ENCODE measurements around the gene BRF1.

BRF1 gene

DNA sequence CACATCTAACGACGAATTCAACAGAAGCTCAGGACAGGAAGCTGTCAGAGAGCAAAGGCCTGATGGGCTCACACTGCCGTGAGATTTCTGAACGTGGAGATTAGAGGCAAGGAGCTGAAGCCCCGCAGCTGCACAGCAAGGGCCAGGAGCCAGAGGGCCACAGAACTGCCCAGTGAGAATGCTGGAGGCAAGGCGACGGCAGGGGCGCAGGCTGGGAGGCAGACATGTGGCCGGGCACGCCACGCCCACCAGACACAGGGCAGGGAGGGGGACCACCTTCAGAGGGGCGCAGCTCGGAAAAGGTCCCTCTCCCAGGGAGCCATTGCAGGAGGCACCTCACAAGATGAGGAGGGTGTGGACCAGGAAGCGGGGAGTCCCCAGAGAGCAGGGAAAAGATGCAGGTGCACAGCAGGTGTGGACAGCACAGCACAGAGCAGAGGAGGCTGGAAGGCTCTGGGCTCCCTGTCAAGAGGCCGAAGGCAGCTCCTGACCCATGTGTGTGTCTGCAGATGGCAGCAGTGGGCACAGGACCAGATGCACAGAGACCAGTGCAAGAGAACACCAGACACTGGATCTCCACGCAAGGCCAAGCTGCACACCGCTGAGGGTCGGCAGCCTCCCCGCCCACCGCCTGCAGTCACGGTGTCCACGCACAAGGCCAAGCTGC, 29.4 kb downstream of the BRF1 start:
- no peak for DNase-seq (ENCODE audit: low read depth)
- no peak overlapping the region for H3K4me3 ChIP-seq (ENCODE audit: control insufficient read depth, low read depth, low read length)
- TF ChIP-seq, protein P1, sequence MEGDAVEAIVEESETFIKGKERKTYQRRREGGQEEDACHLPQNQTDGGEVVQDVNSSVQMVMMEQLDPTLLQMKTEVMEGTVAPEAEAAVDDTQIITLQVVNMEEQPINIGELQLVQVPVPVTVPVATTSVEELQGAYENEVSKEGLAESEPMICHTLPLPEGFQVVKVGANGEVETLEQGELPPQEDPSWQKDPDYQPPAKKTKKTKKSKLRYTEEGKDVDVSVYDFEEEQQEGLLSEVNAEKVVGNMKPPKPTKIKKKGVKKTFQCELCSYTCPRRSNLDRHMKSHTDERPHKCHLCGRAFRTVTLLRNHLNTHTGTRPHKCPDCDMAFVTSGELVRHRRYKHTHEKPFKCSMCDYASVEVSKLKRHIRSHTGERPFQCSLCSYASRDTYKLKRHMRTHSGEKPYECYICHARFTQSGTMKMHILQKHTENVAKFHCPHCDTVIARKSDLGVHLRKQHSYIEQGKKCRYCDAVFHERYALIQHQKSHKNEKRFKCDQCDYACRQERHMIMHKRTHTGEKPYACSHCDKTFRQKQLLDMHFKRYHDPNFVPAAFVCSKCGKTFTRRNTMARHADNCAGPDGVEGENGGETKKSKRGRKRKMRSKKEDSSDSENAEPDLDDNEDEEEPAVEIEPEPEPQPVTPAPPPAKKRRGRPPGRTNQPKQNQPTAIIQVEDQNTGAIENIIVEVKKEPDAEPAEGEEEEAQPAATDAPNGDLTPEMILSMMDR (conservative IDR thresholded peaks at IDR 0.05; ENCODE audit: control insufficient read depth, insufficient read depth, low read depth, low read length): no peak

DNA sequence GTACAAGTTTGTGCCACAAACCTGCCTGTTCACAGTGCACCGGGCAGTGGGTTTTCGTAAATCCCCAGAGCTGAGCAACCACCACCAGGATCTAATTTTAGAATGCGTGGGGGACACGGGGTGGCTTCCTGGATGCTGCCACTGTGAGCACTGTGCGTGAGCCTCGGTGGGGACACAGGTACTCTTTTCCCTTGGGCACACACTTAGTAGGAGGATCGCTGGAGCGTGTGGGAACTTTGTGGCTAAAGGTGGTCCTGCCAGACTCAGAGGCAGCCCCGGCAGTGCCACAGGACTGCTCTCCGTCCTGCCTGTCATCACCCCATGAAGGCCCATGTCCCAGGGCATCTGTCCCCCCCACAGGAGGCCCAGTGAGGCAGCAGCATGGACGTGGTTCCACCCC, 31.4 kb downstream of the BRF1 start:
- no peak for DNase-seq (ENCODE audit: low read depth)
- no peak overlapping the region for H3K4me3 ChIP-seq (ENCODE audit: control insufficient read depth, low read depth, low read length)
- TF ChIP-seq, protein P1 (conservative IDR thresholded peaks at IDR 0.05; ENCODE audit: control insufficient read depth, insufficient read depth, low read depth, low read length): no peak

DNA sequence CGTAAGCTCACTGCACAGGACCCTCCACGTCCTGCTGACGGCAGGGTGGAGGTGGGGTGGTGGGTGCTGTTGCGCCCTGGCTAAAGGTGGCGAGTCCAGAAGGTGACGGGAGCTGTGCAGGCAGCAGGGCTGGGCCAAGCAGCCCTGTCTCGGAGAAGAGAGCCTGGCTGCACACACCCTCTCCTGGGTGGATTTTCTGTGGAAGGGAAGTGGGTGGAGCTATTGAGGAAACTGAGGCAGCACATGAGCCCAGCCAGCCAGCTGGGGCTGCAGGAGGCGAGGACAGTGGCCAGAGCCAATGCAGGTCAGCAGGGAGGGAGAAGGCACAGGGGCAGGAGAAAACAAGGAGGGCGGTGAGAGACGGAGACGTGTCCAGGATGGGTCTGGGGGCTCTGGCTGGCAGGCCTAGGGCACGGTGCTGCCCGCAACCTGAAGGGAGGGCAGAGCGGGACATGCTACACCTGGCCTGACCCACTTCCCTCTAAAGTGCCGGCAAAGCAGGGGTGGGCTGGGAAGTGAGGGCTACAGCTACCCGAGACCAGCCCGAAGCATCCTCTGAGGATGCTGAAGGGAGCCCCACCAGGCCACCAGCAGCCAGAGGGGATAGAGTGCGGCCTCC, 32.0 kb downstream of the BRF1 start:
- no peak for DNase-seq (ENCODE audit: low read depth)
- TF ChIP-seq, protein P1 (conservative IDR thresholded peaks at IDR 0.05; ENCODE audit: control insufficient read depth, insufficient read depth, low read depth, low read length): no peak
- H3K4me3 ChIP-seq (ENCODE audit: control insufficient read depth, low read depth, low read length): no peak overlapping the region

DNA sequence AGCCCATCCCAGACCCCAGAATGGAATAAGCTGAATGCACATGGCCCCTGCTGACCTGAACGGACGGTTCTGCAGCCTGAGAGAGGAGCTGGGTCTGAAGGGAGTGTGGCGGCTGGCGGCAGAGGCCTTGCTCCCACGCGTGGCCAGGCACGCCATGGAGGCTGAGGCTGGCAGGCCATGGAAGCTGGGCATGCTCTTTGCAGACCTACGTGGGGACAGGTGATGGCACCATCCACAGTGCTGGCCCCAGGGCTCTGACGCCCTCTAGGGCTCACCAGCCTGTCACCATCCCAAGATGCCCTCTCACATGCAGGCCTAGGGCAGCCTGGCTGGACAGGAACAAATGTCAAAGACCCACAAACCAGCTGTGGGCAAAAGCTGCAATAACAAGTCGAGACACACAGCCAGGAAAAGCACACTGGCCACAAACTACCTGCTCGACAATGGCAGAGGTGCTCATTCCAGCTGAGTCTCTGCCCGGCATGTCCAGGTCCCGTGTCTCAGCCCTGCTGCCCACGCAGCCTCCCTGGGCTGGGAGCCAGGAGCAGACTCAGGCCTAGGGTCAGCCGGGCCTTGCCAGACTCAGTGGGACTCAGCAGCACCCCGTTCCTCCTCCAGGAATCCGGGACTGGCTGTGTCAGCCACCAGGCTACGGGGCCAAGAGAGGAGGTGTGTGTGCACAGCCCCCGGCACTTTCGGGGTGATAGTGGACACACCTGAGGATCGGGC, 32.8 kb downstream of the BRF1 start:
- TF ChIP-seq, protein P1 (conservative IDR thresholded peaks at IDR 0.05; ENCODE audit: control insufficient read depth, insufficient read depth, low read depth, low read length): no peak
- DNase-seq (ENCODE audit: low read depth): peak; percentile 56
- H3K4me3 ChIP-seq (ENCODE audit: control insufficient read depth, low read depth, low read length): no peak overlapping the region

DNA sequence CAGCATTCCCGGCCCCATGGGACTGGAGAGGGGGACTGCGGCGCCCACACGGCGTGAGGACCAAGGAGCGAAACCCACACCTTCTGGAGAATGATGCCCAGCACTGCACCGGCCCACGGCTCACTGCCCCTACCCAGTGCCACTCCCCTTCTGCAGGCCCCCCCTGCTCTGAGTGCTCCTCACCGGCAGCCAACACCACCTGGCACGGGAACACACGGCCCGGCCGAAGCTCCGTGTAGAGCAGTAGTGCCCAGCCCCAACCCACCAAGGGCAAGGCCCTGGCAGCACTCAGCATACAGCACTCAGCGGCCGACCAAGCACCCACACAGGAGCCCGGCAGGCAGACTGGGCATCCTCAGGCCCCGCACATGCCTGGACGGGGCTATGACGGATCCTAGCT, 39.0 kb downstream of the BRF1 start:
- TF ChIP-seq, protein P1 (conservative IDR thresholded peaks at IDR 0.05; ENCODE audit: control insufficient read depth, insufficient read depth, low read depth, low read length): no peak
- no peak for DNase-seq (ENCODE audit: low read depth)
- H3K4me3 ChIP-seq (ENCODE audit: control insufficient read depth, low read depth, low read length): no peak overlapping the region

DNA sequence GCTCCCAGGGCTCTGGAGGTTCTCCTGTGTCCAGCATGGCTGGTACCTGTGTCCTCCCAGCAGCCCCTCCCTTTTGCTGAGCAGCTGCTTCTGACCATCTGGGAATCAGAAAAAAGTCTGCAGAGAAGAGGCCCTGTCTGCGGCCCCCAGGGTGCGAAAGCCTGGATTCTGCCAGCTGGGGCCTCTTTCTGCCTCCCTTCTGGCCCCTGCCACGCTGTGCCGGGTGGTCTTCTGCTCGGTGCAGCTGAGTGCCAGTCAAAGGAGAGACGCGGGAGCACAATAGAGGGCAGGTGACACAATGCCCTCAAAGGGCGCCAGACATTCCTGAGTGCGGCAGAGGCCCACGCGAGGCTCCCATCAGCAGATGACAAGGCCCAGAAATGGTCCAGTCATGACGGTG, 39.8 kb downstream of the BRF1 start:
- no peak overlapping the region for H3K4me3 ChIP-seq (ENCODE audit: control insufficient read depth, low read depth, low read length)
- no peak for DNase-seq (ENCODE audit: low read depth)
- TF ChIP-seq, protein P1 (conservative IDR thresholded peaks at IDR 0.05; ENCODE audit: control insufficient read depth, insufficient read depth, low read depth, low read length): no peak

Measured in fibroblast of mammary gland (primary cell).